Esophagus squamous epithelium (tissue), 4 donors: ENCODE data around the gene ULBP3.
"Not testable (repeated sequence)": the region's sequence is repeated elsewhere in the genome, so short reads cannot be mapped to it uniquely, and the experiment has no call there.

Source experiments
- POLR2A ChIP-seq, 4 donors: fragments of 450-650 bp; IDR thresholded peaks; one replicate each; pipeline ENCODE4 v1.6.1; 2017; ENCODE audit warnings: antibody characterized with exemption in 4 of 4, mild to moderate bottlenecking in 4 of 4, moderate library complexity in 3 of 4
- TF ChIP-seq, protein P1 (sequence below), 6 experiments: fragments of 450-650 bp in 4 of 6; fragments of 200-600 bp in 2 of 6; sonication (generic) in 2 of 6; IDR thresholded peaks; one replicate each; pipeline ENCODE4 v1.5.1; 2016 to 2019; ENCODE audit warnings: antibody characterized with exemption in 6 of 6, mild to moderate bottlenecking in 4 of 6, moderate library complexity in 4 of 6

DNA sequence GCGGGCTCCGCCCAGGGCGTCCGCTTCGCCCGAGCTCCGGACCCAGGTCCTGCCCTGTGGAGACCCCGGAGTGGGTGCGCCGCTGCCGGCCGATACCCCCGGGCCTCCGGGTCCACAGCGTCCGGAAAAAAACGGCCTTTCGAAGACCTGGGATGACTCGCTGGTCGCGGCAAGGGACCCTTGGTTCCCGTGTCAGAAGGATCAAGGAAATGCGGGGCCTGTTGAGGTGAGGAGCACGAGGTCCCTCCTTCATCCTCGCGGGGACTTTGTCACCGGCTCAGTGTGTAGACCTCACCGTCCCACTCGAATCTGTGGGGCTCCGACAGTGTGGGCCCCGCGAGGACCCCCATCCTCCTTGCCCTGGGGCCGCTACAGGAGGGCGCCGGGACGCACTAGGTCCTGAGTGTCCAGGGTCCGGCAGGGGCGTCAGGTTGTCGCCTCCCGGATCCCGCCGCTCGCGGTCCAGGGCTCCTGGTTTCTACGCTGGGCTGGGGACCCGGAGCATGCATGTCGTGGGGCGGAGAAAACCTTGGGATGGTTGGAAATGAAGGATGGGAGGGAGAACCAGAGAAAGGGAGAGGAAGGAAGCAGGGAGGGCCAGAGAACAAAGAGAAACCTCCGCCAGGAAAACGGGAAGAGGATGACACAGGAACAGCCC, 54.2 kb downstream of the ULBP3 start:
- TF ChIP-seq, protein P1, sequence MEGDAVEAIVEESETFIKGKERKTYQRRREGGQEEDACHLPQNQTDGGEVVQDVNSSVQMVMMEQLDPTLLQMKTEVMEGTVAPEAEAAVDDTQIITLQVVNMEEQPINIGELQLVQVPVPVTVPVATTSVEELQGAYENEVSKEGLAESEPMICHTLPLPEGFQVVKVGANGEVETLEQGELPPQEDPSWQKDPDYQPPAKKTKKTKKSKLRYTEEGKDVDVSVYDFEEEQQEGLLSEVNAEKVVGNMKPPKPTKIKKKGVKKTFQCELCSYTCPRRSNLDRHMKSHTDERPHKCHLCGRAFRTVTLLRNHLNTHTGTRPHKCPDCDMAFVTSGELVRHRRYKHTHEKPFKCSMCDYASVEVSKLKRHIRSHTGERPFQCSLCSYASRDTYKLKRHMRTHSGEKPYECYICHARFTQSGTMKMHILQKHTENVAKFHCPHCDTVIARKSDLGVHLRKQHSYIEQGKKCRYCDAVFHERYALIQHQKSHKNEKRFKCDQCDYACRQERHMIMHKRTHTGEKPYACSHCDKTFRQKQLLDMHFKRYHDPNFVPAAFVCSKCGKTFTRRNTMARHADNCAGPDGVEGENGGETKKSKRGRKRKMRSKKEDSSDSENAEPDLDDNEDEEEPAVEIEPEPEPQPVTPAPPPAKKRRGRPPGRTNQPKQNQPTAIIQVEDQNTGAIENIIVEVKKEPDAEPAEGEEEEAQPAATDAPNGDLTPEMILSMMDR (IDR thresholded peaks at IDR 0.05) = not testable (repeated sequence)
- TF ChIP-seq POLR2A (IDR thresholded peaks at IDR 0.05) = not testable (repeated sequence)
